Stomach (tissue), 9 donors: ENCODE results near the gene METTL15. TPM values are rescaled to one million over a fixed set of nuclear protein-coding genes. Genes with fewer than 3 reads are reported as not detected.
"Not testable (repeated sequence)": the region's sequence is repeated elsewhere in the genome, so short reads cannot be mapped to it uniquely, and the experiment has no call there.

Experiments used
- DNase-seq, 2 donors: peaks; one replicate each; pipeline versions ENCODE4 v3.0.0 to v3.0.0-alpha.2; 2013 to 2019
- H3K27ac ChIP-seq, 5 donors: fragments of 200-600 bp in 4 of 5; sonication (generic) in 4 of 5; one replicate each; pipeline ENCODE4 v1.5.1; 2013 to 2019; ENCODE audit warnings: mild to moderate bottlenecking in 1 of 5, moderate library complexity in 1 of 5
- H3K27me3 ChIP-seq, 3 donors: fragments of 200-600 bp; sonication (generic); one replicate each; pipeline ENCODE4 v1.5.1; 2017 to 2019; ENCODE audit warnings: mixed run types in 1 of 3
- H3K36me3 ChIP-seq, 4 donors: fragments of 200-600 bp; sonication (generic); 1 replicate in 3 of 4; 2 replicates in 1 of 4; pipeline ENCODE4 v1.5.1; 2016 to 2019
- H3K4me1 ChIP-seq, 4 donors: fragments of 200-600 bp; sonication (generic); one replicate each; pipeline ENCODE4 v1.5.1; 2016 to 2019
- H3K4me3 ChIP-seq, 4 donors: fragments of 200-600 bp; sonication (generic) in 3 of 4; one replicate each; pipeline ENCODE4 v1.5.1; 2016 to 2019; ENCODE audit warnings: mild to moderate bottlenecking in 1 of 4
- H3K9me3 ChIP-seq, 4 donors: fragments of 200-600 bp; sonication (generic); one replicate each; pipeline ENCODE4 v1.5.1; 2016 to 2019
- EP300 ChIP-seq: sonication (generic); formaldehyde crosslinking; IDR thresholded peaks from one replicate; pipeline ENCODE4 v1.6.1; 2017; ENCODE audit warnings: antibody characterized with exemption
- POLR2A ChIP-seq, 4 donors: fragments of 450-650 bp; IDR thresholded peaks; one replicate each; pipeline ENCODE4 v1.6.1; 2016; ENCODE audit warnings: antibody characterized with exemption in 4 of 4, control low read depth in 2 of 4, mild to moderate bottlenecking in 1 of 4, moderate library complexity in 1 of 4
- POLR2AphosphoS5 ChIP-seq, 3 donors: sonication (generic); formaldehyde crosslinking; IDR thresholded peaks; one replicate each; pipeline ENCODE4 v1.6.1; 2016; ENCODE audit warnings: antibody characterized with exemption in 3 of 3
- WGBS, 5 donors: extraction: QIAGEN DNeasy Blood & Tissue Kit in 3 of 5; methylation state at CpG; one replicate each; pipeline versions ENCODE4 v1.1.5 to v1.1.7; 2013 to 2018; 5-methylcytosine and 5-hydroxymethylcytosine counted together
- intact Hi-C: fragments of 100-400 bp; cut with DNase I; formaldehyde crosslinking; loops from one replicate; pipeline ENCODE4 v1.15.1; 2023; ENCODE audit warnings: low total_unique reads
- polyA plus RNA-seq, 3 donors: library from polyadenylated mRNA; stranded (reverse); fragments of 200-250 nt; gene quantifications; one replicate each; pipeline ENCODE4 v1.2.3, GENCODE V29; 2013
- total RNA-seq, 5 donors: library from RNA; depleted of rRNA; stranded (reverse); fragments of >200 nt; gene quantifications; one replicate each; pipeline versions ENCODE4 v1.1.0 to v1.2.3, GENCODE V29; 2014 to 2016
- TF ChIP-seq, protein P1 (sequence below), 7 experiments: fragments of 450-650 bp in 4 of 7; fragments of 200-600 bp in 3 of 7; sonication (generic) in 3 of 7; IDR thresholded peaks; one replicate each; pipeline ENCODE4 v1.5.1; 2016 to 2019; ENCODE audit warnings: antibody characterized with exemption in 7 of 7, control low read depth in 2 of 7, mild to moderate bottlenecking in 1 of 7
- donor health status: healthy with polysubstance abuse.
- donor health status: Bipolar disorder and iron deficiency.
- donor health status: healthy.

The METTL15 gene
- total and polyA plus RNA-seq, 8 donors, result 0.58 to 21.7 (median 8.7) TPM

DNA sequence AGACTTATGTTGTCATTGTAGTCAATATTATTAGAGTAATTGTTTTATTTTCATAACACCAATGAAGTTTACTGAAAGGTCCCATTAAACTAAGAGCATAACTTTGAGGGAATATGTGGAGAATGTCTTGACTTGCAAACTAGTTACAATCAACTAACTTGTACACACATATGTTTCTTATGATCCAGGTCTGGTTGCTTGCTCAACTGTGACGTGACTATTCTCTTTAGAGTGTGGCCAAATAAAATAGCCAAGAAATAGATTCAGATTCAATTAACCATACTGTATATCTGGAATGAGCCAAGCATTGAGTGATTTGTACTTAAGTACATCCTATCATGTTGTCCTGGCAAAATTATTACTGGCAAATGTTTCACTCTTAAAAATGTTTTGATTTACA lies 101.7 kb downstream of the METTL15 start:
- no peaks in the 10 kb centered on the region for H3K27me3 ChIP-seq
- H3K9me3 ChIP-seq, result no peaks in the 10 kb centered on the region
- no peak for DNase-seq
- H3K27ac ChIP-seq, result no peak overlapping the region
- H3K36me3 ChIP-seq, result peaks cover 0 to 22% (median 12%) of the 10 kb centered on the region in 4 donors
- intact Hi-C loops, result no loop called here
- TF ChIP-seq, protein P1, sequence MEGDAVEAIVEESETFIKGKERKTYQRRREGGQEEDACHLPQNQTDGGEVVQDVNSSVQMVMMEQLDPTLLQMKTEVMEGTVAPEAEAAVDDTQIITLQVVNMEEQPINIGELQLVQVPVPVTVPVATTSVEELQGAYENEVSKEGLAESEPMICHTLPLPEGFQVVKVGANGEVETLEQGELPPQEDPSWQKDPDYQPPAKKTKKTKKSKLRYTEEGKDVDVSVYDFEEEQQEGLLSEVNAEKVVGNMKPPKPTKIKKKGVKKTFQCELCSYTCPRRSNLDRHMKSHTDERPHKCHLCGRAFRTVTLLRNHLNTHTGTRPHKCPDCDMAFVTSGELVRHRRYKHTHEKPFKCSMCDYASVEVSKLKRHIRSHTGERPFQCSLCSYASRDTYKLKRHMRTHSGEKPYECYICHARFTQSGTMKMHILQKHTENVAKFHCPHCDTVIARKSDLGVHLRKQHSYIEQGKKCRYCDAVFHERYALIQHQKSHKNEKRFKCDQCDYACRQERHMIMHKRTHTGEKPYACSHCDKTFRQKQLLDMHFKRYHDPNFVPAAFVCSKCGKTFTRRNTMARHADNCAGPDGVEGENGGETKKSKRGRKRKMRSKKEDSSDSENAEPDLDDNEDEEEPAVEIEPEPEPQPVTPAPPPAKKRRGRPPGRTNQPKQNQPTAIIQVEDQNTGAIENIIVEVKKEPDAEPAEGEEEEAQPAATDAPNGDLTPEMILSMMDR (IDR thresholded peaks at IDR 0.05), result no peak
- TF ChIP-seq EP300 (no peak), POLR2AphosphoS5 (IDR thresholded peaks at IDR 0.05) (no peak), POLR2A (IDR thresholded peaks at IDR 0.05) (no peak)
- no peak overlapping the region for H3K4me3 ChIP-seq
- 79 to 98% (median 88%) methylated on average over 1 of the region's 1 CpG for WGBS, 5 donors
- no peaks in the 10 kb centered on the region for H3K4me1 ChIP-seq

DNA sequence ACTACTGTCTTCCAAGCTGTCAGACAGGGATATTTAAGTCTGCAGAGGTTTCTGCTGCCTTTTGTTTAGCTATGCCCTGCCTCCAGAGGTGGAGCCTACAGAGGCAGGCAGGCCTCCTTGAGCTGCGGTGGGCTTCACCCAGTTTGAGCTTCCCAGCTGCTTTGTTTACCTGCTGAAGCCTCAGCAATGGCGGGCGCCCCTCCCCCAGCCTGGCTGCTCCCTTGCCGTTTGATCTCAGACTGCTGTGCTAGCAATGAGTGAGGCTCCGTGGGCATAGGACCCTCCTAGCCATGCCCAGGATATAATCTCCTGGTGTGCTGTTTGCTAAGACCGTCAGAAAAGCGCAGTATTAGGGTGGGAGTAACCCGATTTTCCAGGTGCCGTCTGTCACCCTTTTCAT lies 113.9 kb downstream of the METTL15 start:
- H3K27ac ChIP-seq, intact Hi-C loops, H3K36me3 ChIP-seq, H3K4me3 ChIP-seq, H3K4me1 ChIP-seq, H3K27me3 ChIP-seq, H3K9me3 ChIP-seq, DNase-seq: not testable (repeated sequence)
- 91 to 99% (median 95%) methylated on average over 5 to 9 of the region's 9 CpGs for WGBS, 5 donors

DNA sequence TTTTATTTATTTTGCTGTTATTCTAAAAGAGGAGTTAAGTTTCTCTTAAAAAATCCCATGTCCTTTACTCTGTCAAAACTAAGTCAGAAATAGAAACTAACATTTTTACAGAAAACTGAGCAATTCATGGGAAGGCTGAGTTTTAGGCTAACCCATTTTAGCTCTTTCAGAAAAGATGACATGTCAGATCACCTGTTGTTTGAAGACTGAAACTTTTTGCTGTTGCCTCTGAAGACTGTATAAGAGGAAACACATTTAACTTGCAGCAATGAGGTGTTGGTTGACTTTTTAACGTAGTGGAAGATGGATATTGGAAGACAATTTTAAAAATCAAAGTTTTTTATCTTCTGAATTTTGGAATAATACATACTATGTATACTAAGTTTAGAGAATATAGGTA lies 115.4 kb downstream of the METTL15 start:
- no peaks in the 10 kb centered on the region for H3K4me1 ChIP-seq
- no peak overlapping the region for H3K27ac ChIP-seq
- H3K27me3 ChIP-seq, result no peaks in the 10 kb centered on the region
- H3K9me3 ChIP-seq, result no peaks in the 10 kb centered on the region
- intact Hi-C loops, result no loop called here
- peaks cover 0 to 8% (median 2%) of the 10 kb centered on the region in 4 donors for H3K36me3 ChIP-seq
- DNase-seq, result no peak
- TF ChIP-seq EP300, result no peak
- TF ChIP-seq POLR2A (IDR thresholded peaks at IDR 0.05), result no peak
- no peak for TF ChIP-seq POLR2AphosphoS5 (IDR thresholded peaks at IDR 0.05)
- TF ChIP-seq, protein P1 (IDR thresholded peaks at IDR 0.05), result no peak
- no peak overlapping the region for H3K4me3 ChIP-seq
- WGBS, 5 donors, result 77 to 96% (median 88%) methylated on average over 1 of the region's 1 CpG

DNA sequence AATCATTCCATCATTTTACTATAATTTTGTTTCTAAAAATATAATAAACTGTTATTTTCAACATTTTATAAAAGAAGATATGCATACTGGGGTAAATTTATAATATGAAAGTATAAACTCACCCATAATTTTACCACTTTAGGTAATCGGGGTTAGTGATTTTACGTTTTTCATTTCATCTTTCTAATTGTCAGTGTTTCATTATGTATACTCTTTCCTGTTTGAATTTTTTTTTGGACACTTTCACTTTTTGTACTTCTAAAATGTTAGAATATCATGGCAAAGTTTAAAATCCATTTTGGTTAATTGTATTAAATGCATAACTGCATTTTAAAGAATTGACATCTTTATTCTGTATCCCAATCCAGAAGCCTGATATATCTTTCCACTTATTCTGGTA lies 115.8 kb downstream of the METTL15 start:
- no peaks in the 10 kb centered on the region for H3K4me1 ChIP-seq
- H3K27ac ChIP-seq, result no peak overlapping the region
- intact Hi-C loops, result no loop called here
- no peaks in the 10 kb centered on the region for H3K9me3 ChIP-seq
- no peaks in the 10 kb centered on the region for H3K27me3 ChIP-seq
- DNase-seq, result no peak
- TF ChIP-seq, protein P1 (IDR thresholded peaks at IDR 0.05), result no peak
- no peak for TF ChIP-seq EP300
- no peak for TF ChIP-seq POLR2A (IDR thresholded peaks at IDR 0.05)
- TF ChIP-seq POLR2AphosphoS5 (IDR thresholded peaks at IDR 0.05), result no peak
- H3K36me3 ChIP-seq, result peaks cover 0 to 8% (median 2%) of the 10 kb centered on the region in 4 donors
- 57 to 93% (median 88%) methylated on average over 2 of the region's 2 CpGs for WGBS, 5 donors
- no peak overlapping the region for H3K4me3 ChIP-seq

DNA sequence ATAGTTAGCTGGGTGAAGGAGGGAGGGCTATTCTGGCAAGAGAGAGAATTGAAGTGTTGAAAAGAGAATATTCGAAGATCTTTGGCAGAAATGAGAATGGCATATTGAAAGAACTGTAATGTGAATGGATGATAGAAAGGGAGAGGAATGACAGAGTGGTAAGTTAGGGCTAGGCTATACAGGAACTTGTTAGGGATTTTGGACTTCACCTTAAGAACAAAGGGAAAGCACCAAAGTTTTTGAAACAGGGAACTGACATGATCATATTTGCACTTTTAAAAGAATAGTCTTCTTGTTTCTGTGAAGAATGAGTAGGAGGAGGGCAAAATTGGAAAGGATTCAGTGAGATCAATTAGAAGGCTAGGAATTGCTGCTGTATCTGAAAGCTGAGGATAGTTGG lies 119.3 kb downstream of the METTL15 start:
- no peak overlapping the region for H3K27ac ChIP-seq
- intact Hi-C loops, result no loop called here
- TF ChIP-seq, protein P1 (IDR thresholded peaks at IDR 0.05), result no peak
- TF ChIP-seq EP300 (no peak), POLR2A (IDR thresholded peaks at IDR 0.05) (no peak), POLR2AphosphoS5 (IDR thresholded peaks at IDR 0.05) (no peak)

More for the DNA sequence above, 119.3 kb downstream of the METTL15 start:
- no peak for DNase-seq
- Histone ChIP-seq H3K9me3 (no peaks in the 10 kb centered on the region), H3K4me1 (no peaks in the 10 kb centered on the region), H3K4me3 (no peak overlapping the region), H3K36me3 (peaks cover 0 to under 1% (median 0%) of the 10 kb centered on the region in 4 donors), H3K27me3 (no peaks in the 10 kb centered on the region)
- WGBS, 5 donors, result 81 to 97% (median 93%) methylated on average over 1 of the region's 1 CpG
